HG03103 (cell line): ENCODE measurements around the gene CCDC47.

Source experiments
- ATAC-seq: cut with Tn5 transposase; IDR thresholded peaks from one replicate; pipeline ENCODE4 v1.9.1; 2021; ENCODE audit warnings: low read depth; ENCODE audit not compliant: unreplicated experiment

The CCDC47 gene

GRCh38 chr17:63786117-63786516 lies 12.7 kb upstream of the CCDC47 start:
- ATAC-seq: no peak

GRCh38 chr17:63785556-63785955 lies 12.2 kb upstream of the CCDC47 start:
- no peak for ATAC-seq

GRCh38 chr17:63783522-63783921 lies 10.1 kb upstream of the CCDC47 start:
- ATAC-seq: no peak

GRCh38 chr17:63780928-63781327 lies 7.5 kb upstream of the CCDC47 start:
- ATAC-seq: no peak

- ATAC-seq: no peak
Measured at GRCh38 chr17:63780507-63780906, 7.1 kb upstream of the CCDC47 start.

GRCh38 chr17:63775420-63775819 lies 2.0 kb upstream of the CCDC47 start:
- ATAC-seq: no peak

GRCh38 chr17:63774969-63775265 lies 1.5 kb upstream of the CCDC47 start:
- ATAC-seq: no peak

GRCh38 chr17:63774141-63774968 lies 958 bp upstream of the CCDC47 start, which contains the start of gene DDX42:
Gene DDX42, plus strand, starts transcription at chr17:63774170. Its CDS starts 12,880 bp downstream, at chr17:63787050.
- peak; percentile 2 for ATAC-seq

GRCh38 chr17:63772801-63773271 lies 561 bp downstream of the CCDC47 start:
- ATAC-seq: no peak

GRCh38 chr17:63768433-63768832 lies 5.0 kb downstream of the CCDC47 start:
- no peak for ATAC-seq

- no peak for ATAC-seq
Measured at GRCh38 chr17:63766754-63767153, 6.6 kb downstream of the CCDC47 start.

- ATAC-seq: no peak
Measured at GRCh38 chr17:63764716-63765115, 8.7 kb downstream of the CCDC47 start.

- ATAC-seq: no peak
Measured at GRCh38 chr17:63762161-63763078, 11.0 kb downstream of the CCDC47 start.

GRCh38 chr17:63760771-63761539 lies 12.4 kb downstream of the CCDC47 start:
- no peak for ATAC-seq

GRCh38 chr17:63758428-63758827 lies 15.0 kb downstream of the CCDC47 start:
- ATAC-seq: no peak

- no peak for ATAC-seq
Measured at GRCh38 chr17:63754046-63754445, 19.4 kb downstream of the CCDC47 start.

GRCh38 chr17:63753215-63753614 lies 20.2 kb downstream of the CCDC47 start:
- ATAC-seq: no peak

- no peak for ATAC-seq
Measured at GRCh38 chr17:63752707-63753106, 20.7 kb downstream of the CCDC47 start.

GRCh38 chr17:63751806-63752205 lies 21.6 kb downstream of the CCDC47 start:
- no peak for ATAC-seq

GRCh38 chr17:63741408-63742173 lies 31.8 kb downstream of the CCDC47 start, which contains the start of gene STRADA:
Gene STRADA, minus strand, starts transcription at chr17:63741799. Its CDS starts 13,430 bp downstream, at chr17:63728369.
- ATAC-seq: peak; percentile 84
